Ovary (tissue), 3 donors: ENCODE measurements around the gene C8A.

Experiments
- CTCF ChIP-seq, 3 donors: fragments of 450-650 bp in 2 of 3; fragments of 200-600 bp in 1 of 3; IDR thresholded peaks; one replicate each; pipeline versions ENCODE4 v1.5.1 to v1.8.0; 2016 to 2022; ENCODE audit warnings: antibody characterized with exemption in 3 of 3, mild to moderate bottlenecking in 1 of 3
- POLR2A ChIP-seq: fragments of 450-650 bp; IDR thresholded peaks from one replicate; pipeline ENCODE4 v1.6.1; 2017; ENCODE audit warnings: antibody characterized with exemption, mild to moderate bottlenecking, moderate library complexity
- donor health status: DM: no; HTN: no; CAD: no.

- no peak for TF ChIP-seq POLR2A
- no peak for TF ChIP-seq CTCF (IDR thresholded peaks at IDR 0.05)
Measured at GRCh38 chr1:56814205-56814604, 40.4 kb upstream of the C8A start.
